Activated CD4-positive, alpha-beta memory T cell treated with anti-CD3 and anti-CD28 coated beads, Interleukin-2, amount 10 ng/mL, durations not matched to agents 7 days and 5 days (primary cell): ENCODE measurements around the gene KLF8. TPM values are rescaled to one million over a fixed set of nuclear protein-coding genes. Genes with fewer than 3 reads are reported as not detected.
"Not testable (repeated sequence)": the region's sequence is repeated elsewhere in the genome, so short reads cannot be mapped to it uniquely, and the experiment has no call there.

ENCODE experiments used
- CTCF ChIA-PET: fragments of 350-600 bp; sonication (Branson Sonifier 250); formaldehyde crosslinking; loops from one replicate; lab custom pipeline; 2021; ENCODE audit warnings: antibody characterized with exemption, inconsistent platforms; lab: Charles Lee
- POLR2A ChIA-PET: fragments of 350-600 bp; sonication (Branson Sonifier 250); formaldehyde crosslinking; loops from one replicate; lab custom pipeline; 2021; ENCODE audit warnings: antibody characterized with exemption; lab: Charles Lee
- DNase-seq: peaks from one replicate; pipeline ENCODE4 v3.0.0-alpha.2; 2020
- H3K27ac Mint-ChIP-seq: one replicate; pipeline ENCODE4 v1.8.0; 2021; ENCODE audit warnings: mild to moderate bottlenecking, mixed read lengths
- H3K27me3 Mint-ChIP-seq: one replicate; pipeline ENCODE4 v1.8.0; 2021; ENCODE audit warnings: mixed read lengths
- H3K36me3 Mint-ChIP-seq: one replicate; pipeline ENCODE4 v1.8.0; 2021; ENCODE audit warnings: low read depth, mixed read lengths
- H3K4me1 Mint-ChIP-seq: one replicate; pipeline ENCODE4 v1.8.0; 2021; ENCODE audit warnings: mixed read lengths
- H3K4me3 Mint-ChIP-seq: one replicate; pipeline ENCODE4 v1.8.0; 2021; ENCODE audit warnings: mild to moderate bottlenecking, mixed read lengths
- H3K9me3 Mint-ChIP-seq: one replicate; pipeline ENCODE4 v1.8.0; 2021; ENCODE audit warnings: mixed read lengths
- total RNA-seq, 2 experiments: library from RNA; stranded (reverse); gene quantifications; one replicate each; pipeline ENCODE4 v1.2.3, GENCODE V29; 2021

Gene KLF8
- 10 to 100 TPM; 13.1 to 14.5 TPM for total RNA-seq

DNA sequence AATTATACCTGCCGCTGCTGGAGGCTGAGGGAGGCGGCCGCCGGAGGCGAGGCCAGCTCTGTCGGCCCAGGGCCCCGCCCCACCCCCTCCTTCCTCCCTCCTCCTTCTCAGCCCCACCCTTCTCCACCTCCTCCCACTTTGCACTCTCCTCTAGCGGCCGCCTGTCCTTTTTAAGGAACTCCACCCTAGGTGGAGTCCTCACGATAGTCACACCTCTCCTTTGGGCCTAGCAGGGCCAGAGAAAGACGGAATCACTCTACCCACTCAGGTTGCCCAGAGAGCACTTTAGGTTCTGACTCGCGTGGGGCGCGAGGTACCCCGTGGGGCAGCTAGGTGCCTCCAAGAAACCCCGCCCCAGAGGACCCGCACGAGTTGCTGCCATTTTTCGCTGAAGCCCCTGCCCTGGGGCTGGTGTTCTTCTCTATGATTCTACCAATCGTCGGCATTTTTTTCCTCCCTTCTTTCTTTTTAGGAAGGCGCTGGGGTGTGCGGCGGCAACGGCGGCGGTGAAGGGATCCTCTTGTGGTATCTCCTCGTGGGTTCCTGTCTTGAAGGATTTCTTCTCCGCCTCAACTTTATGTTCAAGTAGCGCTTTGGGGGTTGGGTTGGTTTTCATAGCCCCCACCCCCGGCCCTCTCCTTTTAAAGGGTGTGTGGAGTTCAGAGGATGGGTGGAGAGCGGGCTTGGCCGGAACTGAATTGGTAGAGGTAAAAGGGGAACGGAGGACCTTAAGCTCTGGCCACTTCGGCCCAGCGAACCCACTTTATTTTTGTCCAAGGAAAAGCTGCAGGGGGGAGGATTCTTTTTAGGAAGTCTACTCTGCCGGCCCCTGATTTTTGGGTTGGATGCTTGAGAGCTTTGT lies at the start of gene KLF8:
Gene KLF8 (plus strand): TSS at position 136 of the 862 bp plus-strand sequence. CDS start 979 bp downstream, outside the sequence.
- POLR2A ChIA-PET = interaction anchor here (0.9 kb wide), 1 partner anchor 515 kb away, joined by 4 read pairs; the partner anchor contains the start of gene RRAGB
- H3K27ac Mint-ChIP-seq = peak within 1 kb of the TSS; percentile 74

DNA sequence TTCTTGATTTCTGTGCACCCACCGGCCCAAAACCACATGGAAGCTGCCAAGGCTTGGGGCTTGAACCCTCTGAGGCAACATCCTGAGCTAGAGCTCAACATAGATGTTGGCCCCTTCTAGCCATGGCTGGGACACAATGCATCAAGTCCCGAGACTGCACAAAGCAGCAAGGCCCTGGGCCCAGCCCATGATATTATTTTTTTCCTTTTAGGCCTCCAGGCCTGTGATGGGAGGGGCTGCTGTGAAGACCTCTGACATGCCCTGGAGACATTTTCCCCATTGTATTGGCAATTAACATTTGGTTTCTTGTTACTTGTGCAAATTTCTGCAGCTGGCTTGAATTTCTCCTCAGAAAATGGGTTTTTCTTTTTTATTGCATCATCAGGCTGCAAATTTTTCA lies 25.2 kb upstream of the KLF8 start:
- POLR2A ChIA-PET, H3K4me3 Mint-ChIP-seq, H3K27me3 Mint-ChIP-seq: not testable (repeated sequence)

More for the DNA sequence above, at the start of gene KLF8:
- Mint-ChIP-seq H3K9me3 (no peaks in the 10 kb centered on the region), H3K36me3 (peaks cover 8% of the 10 kb centered on the region), H3K27me3 (peaks cover 2% of the 10 kb centered on the region), H3K4me1 (peaks cover 42% of the 10 kb centered on the region), H3K4me3 (peak within 1 kb of the TSS; percentile 79)
- CTCF ChIA-PET = interaction anchor here (0.8 to 1.0 kb wide), 3 partner anchors 16 to 324 kb away, joined by 3 to 6 read pairs (median 4); no protein-coding TSS in a partner anchor
- peak; percentile 58 for DNase-seq

DNA sequence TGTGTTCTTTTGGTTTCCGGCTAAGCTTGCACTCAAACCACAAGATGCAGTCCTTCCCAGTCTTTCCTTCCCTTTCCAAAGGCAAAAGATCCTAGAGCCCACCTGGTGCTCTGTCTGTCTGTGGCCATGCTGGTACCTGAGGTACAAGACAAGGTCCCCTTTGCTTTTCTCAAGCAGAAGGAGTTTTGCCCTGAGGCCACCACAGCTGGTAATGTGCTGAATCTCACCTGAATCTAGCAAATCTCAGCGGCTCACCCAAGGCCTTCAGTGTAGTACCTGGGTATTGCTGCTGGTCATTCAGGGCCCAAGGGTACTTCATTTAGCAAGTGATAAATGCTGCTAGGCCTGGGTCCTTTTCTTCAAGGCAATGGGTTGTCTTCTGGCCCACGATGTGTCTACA lies 20.5 kb upstream of the KLF8 start:
- Mint-ChIP-seq H3K27me3 (no peaks in the 10 kb centered on the region), H3K9me3 (peaks cover 5% of the 10 kb centered on the region), H3K4me1 (no peaks in the 10 kb centered on the region), H3K27ac (no peak overlapping the region), H3K36me3 (no peaks in the 10 kb centered on the region), H3K4me3 (no peak overlapping the region)
- CTCF ChIA-PET = no interaction called here
- POLR2A ChIA-PET = no interaction called here
- no peak for DNase-seq

More for the DNA sequence above, 25.2 kb upstream of the KLF8 start:
- H3K27ac Mint-ChIP-seq, H3K4me1 Mint-ChIP-seq, DNase-seq, H3K9me3 Mint-ChIP-seq, CTCF ChIA-PET, H3K36me3 Mint-ChIP-seq: not testable (repeated sequence)

DNA sequence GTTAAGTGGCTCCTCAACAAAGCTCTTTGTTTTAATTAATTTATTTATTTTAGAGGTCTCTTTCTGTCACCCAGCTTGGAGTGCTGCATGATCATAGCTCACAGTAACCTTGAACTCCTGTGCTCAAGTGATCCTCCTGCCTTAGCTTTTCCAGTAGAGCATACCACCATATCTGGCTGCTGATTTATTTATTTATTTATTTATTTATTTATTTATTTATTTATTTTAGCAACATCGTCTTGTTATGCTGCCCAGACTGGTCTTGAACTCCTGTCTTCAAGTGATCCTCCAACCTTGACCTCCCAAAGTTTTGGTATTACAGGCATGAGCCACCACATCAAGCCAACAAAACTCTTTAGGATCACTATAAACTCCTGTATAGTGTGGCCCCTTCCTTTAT lies 15.8 kb upstream of the KLF8 start:
- Mint-ChIP-seq H3K4me1 (no peaks in the 10 kb centered on the region), H3K4me3 (no peak overlapping the region), H3K27ac (no peak overlapping the region), H3K36me3 (no peaks in the 10 kb centered on the region), H3K9me3 (no peaks in the 10 kb centered on the region), H3K27me3 (no peaks in the 10 kb centered on the region)
- ChIA-PET POLR2A (interaction anchor here (0.7 kb wide), 1 partner anchor 1943 kb away, joined by 3 read pairs; no protein-coding TSS in a partner anchor), CTCF (no interaction called here)
- no peak for DNase-seq

DNA sequence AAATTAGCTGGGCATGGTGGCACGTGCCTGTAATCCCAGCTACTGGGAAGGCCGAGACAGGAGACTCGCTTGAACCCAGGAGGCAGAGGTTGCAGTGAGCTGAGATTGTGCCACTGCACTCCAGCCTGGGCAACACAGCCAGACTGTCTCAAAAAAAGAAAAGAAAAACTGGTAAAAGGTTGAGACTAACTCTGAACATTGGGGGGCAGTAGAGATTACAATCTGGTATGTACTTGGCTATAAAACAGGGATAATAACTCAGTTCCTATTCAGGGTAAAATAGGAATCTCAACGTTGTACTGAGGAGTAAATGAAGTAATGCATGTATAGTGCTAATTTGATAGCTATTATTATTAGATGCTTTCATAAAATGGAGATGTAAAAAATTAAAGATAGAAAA lies 12.5 kb upstream of the KLF8 start:
- Mint-ChIP-seq H3K4me3 (no peak overlapping the region), H3K27me3 (no peaks in the 10 kb centered on the region), H3K9me3 (peaks cover 3% of the 10 kb centered on the region), H3K36me3 (no peaks in the 10 kb centered on the region), H3K4me1 (no peaks in the 10 kb centered on the region), H3K27ac (no peak overlapping the region)
- no peak for DNase-seq
- CTCF ChIA-PET = interaction anchor here (0.6 to 1.2 kb wide), 2 partner anchors 9 to 509 kb away, joined by 3 read pairs; no protein-coding TSS in a partner anchor
- POLR2A ChIA-PET = no interaction called here

DNA sequence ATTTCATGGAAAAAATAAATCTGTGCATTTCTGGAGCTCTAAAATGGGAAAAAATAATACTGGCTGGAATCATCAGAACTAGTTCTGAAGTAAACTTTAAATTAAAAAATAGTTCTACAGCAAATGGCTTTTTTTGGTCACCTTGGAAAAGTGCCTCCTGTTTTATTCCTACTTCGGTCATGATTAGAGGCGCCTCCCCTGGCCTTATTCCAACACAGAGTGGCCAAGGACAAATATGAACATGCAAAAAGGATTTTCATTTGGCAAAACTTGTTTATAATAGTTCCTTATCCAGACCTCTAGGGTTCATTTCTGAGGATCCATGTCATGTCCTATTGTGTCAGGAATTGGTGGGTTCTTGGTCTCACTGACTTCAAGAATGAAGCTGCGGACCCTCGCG lies 11.1 kb upstream of the KLF8 start:
- Mint-ChIP-seq H3K36me3 (no peaks in the 10 kb centered on the region), H3K4me3 (no peak overlapping the region), H3K9me3 (peaks cover 3% of the 10 kb centered on the region), H3K27me3 (no peaks in the 10 kb centered on the region), H3K4me1 (no peaks in the 10 kb centered on the region), H3K27ac (no peak overlapping the region)
- ChIA-PET POLR2A (no interaction called here), CTCF (interaction anchor here (1.2 kb wide), 1 partner anchor 507 kb away, joined by 3 read pairs; no protein-coding TSS in a partner anchor)
- no peak for DNase-seq

- Mint-ChIP-seq H3K4me1 (no peaks in the 10 kb centered on the region), H3K36me3 (no peaks in the 10 kb centered on the region), H3K27me3 (no peaks in the 10 kb centered on the region), H3K27ac (no peak overlapping the region), H3K9me3 (peaks cover 3% of the 10 kb centered on the region), H3K4me3 (no peak overlapping the region)
- POLR2A ChIA-PET = no interaction called here
- DNase-seq = no peak
- CTCF ChIA-PET = interaction anchor here (1.0 kb wide), 1 partner anchor 26 kb away, joined by 3 read pairs; no protein-coding TSS in a partner anchor
These were observed 9.6 kb upstream of the KLF8 start for GRCh38 chrX:56222473-56223000.

- Mint-ChIP-seq H3K36me3 (no peaks in the 10 kb centered on the region), H3K9me3 (peaks cover 1% of the 10 kb centered on the region), H3K4me3 (no peak overlapping the region), H3K4me1 (peaks cover 19% of the 10 kb centered on the region), H3K27ac (no peak overlapping the region), H3K27me3 (peaks cover 2% of the 10 kb centered on the region)
- CTCF ChIA-PET = no interaction called here
- POLR2A ChIA-PET = no interaction called here
- DNase-seq = no peak
These were observed 5.2 kb upstream of the KLF8 start for GRCh38 chrX:56226980-56227379.

DNA sequence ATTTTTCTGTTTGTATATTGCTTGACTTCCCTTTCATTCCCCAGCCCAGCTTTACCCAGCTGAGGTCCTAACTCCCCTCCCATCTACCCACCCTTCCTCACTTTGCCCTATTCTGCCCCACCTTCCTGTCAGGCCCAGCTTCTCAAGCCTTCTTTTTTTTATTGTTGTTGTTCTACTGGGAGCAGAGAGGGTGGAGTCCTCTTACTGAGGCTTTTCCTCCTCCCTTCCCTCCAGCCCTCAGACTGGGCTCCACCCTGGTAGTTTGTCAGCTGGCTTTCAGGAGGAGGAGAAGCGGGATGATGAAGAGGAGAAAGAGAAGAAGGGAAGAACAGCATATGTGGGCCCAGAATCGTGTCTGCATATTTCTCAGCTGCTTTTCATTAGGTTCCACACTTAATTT lies 3.2 kb upstream of the KLF8 start:
- ChIA-PET POLR2A (no interaction called here), CTCF (interaction anchor here (0.9 to 1.6 kb wide), 3 partner anchors 9 to 20 kb away, joined by 3 to 6 read pairs (median 3); no protein-coding TSS in a partner anchor)
- Mint-ChIP-seq H3K9me3 (no peaks in the 10 kb centered on the region), H3K27ac (no peak overlapping the region), H3K27me3 (peaks cover 2% of the 10 kb centered on the region), H3K4me1 (peaks cover 28% of the 10 kb centered on the region), H3K36me3 (no peaks in the 10 kb centered on the region), H3K4me3 (no peak overlapping the region)
- no peak for DNase-seq

- H3K27ac Mint-ChIP-seq = no peak overlapping the region
- CTCF ChIA-PET = interaction anchor here (1.0 kb wide), 1 partner anchor 17 kb away, joined by 4 read pairs; no protein-coding TSS in a partner anchor
These were observed 542 bp upstream of the KLF8 start for GRCh38 chrX:56231537-56232090.

DNA sequence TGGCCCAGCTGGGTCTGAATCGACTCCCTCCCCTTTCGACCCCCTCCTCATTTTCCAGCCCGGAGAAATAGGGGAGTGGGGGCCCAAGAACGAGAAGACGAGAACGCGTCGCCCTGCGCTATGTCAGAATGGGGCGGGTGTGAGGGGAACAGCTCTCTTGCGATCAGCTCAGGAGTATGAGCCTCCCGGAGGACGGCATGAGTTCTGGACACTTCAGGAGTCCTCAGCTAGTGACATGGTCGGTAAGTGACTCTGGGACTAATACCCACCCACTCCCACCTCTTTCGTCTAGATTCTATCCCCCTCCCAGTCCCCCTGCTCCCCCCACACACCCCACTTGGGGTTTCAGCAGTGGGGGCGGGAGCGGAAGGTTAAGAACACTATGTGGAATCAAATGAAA lies 944 bp downstream of the KLF8 start:
- POLR2A ChIA-PET = interaction anchor here (1.0 kb wide), 1 partner anchor 1224 kb away, joined by 3 read pairs; no protein-coding TSS in a partner anchor
- H3K27ac Mint-ChIP-seq = peak overlapping the region; percentile 74
- H3K9me3 Mint-ChIP-seq = no peaks in the 10 kb centered on the region
- peak overlapping the region; percentile 79 for H3K4me3 Mint-ChIP-seq
- peaks cover 2% of the 10 kb centered on the region for H3K27me3 Mint-ChIP-seq
- CTCF ChIA-PET = interaction anchor here (0.8 to 1.0 kb wide), 2 partner anchors 15 to 324 kb away, joined by 3 to 6 read pairs; no protein-coding TSS in a partner anchor
- H3K36me3 Mint-ChIP-seq = peaks cover 8% of the 10 kb centered on the region
- DNase-seq = no peak
- peaks cover 42% of the 10 kb centered on the region for H3K4me1 Mint-ChIP-seq

More at GRCh38 chrX:56231537-56232090, 542 bp upstream of the KLF8 start:
- Mint-ChIP-seq H3K36me3 (peaks cover 7% of the 10 kb centered on the region), H3K4me3 (peak overlapping the region; percentile 79), H3K27me3 (peaks cover 2% of the 10 kb centered on the region), H3K9me3 (no peaks in the 10 kb centered on the region), H3K4me1 (peaks cover 42% of the 10 kb centered on the region)
- POLR2A ChIA-PET = no interaction called here
- DNase-seq = no peak

DNA sequence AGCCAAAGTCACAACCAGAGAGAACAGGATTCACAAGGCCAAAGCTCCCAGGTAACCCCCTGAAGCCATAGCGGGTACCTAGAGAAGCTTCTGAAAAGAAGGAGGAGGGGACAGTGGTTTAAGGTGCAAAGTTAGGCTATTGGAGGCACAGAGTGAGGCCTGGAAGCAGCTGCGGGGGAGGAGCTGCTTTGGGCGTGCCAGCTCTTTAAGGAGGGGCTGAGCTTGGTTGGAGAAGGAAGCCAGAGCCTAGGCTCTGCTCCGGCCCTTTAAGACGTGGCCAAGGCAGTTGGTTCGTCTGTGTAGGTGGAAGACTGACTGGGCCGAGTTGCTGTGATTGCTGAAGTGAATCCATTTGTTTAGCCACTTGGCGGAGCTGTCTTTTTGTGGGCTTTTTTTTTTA lies 1.5 kb downstream of the KLF8 start:
- Mint-ChIP-seq H3K27ac (peak overlapping the region; percentile 41), H3K36me3 (peaks cover 11% of the 10 kb centered on the region), H3K4me3 (peak overlapping the region; percentile 79), H3K27me3 (peaks cover 2% of the 10 kb centered on the region), H3K9me3 (no peaks in the 10 kb centered on the region), H3K4me1 (peaks cover 38% of the 10 kb centered on the region)
- DNase-seq = peak; percentile 54
- ChIA-PET POLR2A (interaction anchor here (1.0 kb wide), 1 partner anchor 1224 kb away, joined by 3 read pairs; no protein-coding TSS in a partner anchor), CTCF (interaction anchor here (1.0 kb wide), 2 partner anchors 14 to 15 kb away, joined by 3 to 6 read pairs; no protein-coding TSS in a partner anchor)
